PC-9 (cell line): Measurements from ENCODE around the gene VSIG10. TPM values are rescaled to one million over a fixed set of nuclear protein-coding genes. Genes with fewer than 3 reads are reported as not detected.

Experiments used
- BruUV-seq: library from RNA; stranded (reverse); fragments of 400-500 nt; replicated peaks from 2 replicates; lab custom pipeline; 2021; lab: Mats Ljungman, UMichigan
- CTCF ChIA-PET: fragments of 300-600 bp; sonication (Branson Sonifier 250); formaldehyde crosslinking; loops from one replicate; lab custom pipeline; 2022; ENCODE audit warnings: antibody characterized with exemption; lab: Charles Lee
- POLR2A ChIA-PET: fragments of 300-600 bp; sonication (Branson Sonifier 250); formaldehyde crosslinking; loops from one replicate; lab custom pipeline; 2022; ENCODE audit warnings: antibody characterized with exemption; ENCODE audit not compliant: unreplicated experiment; lab: Charles Lee
- DNase-seq, 2 experiments: peaks; one replicate each; pipeline versions ENCODE4 v3.0.0 to v3.0.0-alpha.2; 2015 to 2022; ENCODE audit warnings: mixed read lengths in 1 of 2
- H2AFZ ChIP-seq: fragments of 200-600 bp; sonication (generic); 2 replicates; pipeline ENCODE4 v1.8.1; 2017; ENCODE audit warnings: antibody characterized with exemption
- H3F3A ChIP-seq: fragments of 200-600 bp; sonication (generic); 2 replicates; pipeline ENCODE4 v1.8.1; 2017; ENCODE audit warnings: antibody characterized with exemption, mild to moderate bottlenecking, low read depth; ENCODE audit not compliant: insufficient read depth
- H3K27ac ChIP-seq: fragments of 200-600 bp; sonication (generic); 2 replicates; pipeline ENCODE4 v1.6.1; 2016; ENCODE audit warnings: mixed run types
- H3K27me3 ChIP-seq: fragments of 200-600 bp; sonication (generic); 2 replicates; pipeline ENCODE4 v1.6.1; 2016; ENCODE audit warnings: low read depth, mixed run types; ENCODE audit not compliant: insufficient read depth
- H3K36me3 ChIP-seq: fragments of 200-600 bp; sonication (generic); 2 replicates; pipeline ENCODE4 v1.6.1; 2016; ENCODE audit warnings: low read depth, mixed run types
- H3K4me1 ChIP-seq: fragments of 200-600 bp; sonication (generic); replicated peaks from 2 replicates; pipeline ENCODE4 v1.6.1; 2016; ENCODE audit warnings: mixed run types; ENCODE audit not compliant: insufficient read depth
- H3K4me2 ChIP-seq: fragments of 200-600 bp; sonication (generic); 2 replicates; pipeline ENCODE4 v1.6.1; 2017; ENCODE audit warnings: mixed run types
- H3K4me3 ChIP-seq: fragments of 200-600 bp; sonication (generic); 2 replicates; pipeline ENCODE4 v1.6.1; 2016; ENCODE audit warnings: mixed run types
- H3K79me2 ChIP-seq: fragments of 200-600 bp; sonication (generic); 2 replicates; pipeline ENCODE4 v1.6.1; 2017; ENCODE audit warnings: low read depth, mixed run types
- H3K9me2 ChIP-seq: fragments of 200-600 bp; sonication (generic); 2 replicates; pipeline ENCODE4 v1.8.1; 2017; ENCODE audit warnings: mild to moderate bottlenecking; ENCODE audit not compliant: insufficient read depth
- H3K9me3 ChIP-seq: fragments of 200-600 bp; sonication (generic); 2 replicates; pipeline ENCODE4 v1.8.1; 2016; ENCODE audit warnings: low read depth; ENCODE audit not compliant: insufficient read depth
- H4K20me1 ChIP-seq: fragments of 200-600 bp; sonication (generic); 2 replicates; pipeline ENCODE4 v1.8.1; 2017; ENCODE audit not compliant: insufficient read depth
- CTCF ChIP-seq: fragments of 200-600 bp; sonication (generic); conservative IDR thresholded peaks from 2 replicates; pipeline ENCODE4 v1.6.1; 2017; ENCODE audit warnings: mixed run types, antibody characterized with exemption, mild to moderate bottlenecking, moderate library complexity
- EZH2 ChIP-seq: fragments of 200-600 bp; sonication (generic); IDR thresholded peaks from 2 replicates; pipeline ENCODE4 v1.8.0; 2017; ENCODE audit warnings: antibody characterized with exemption, low read depth
- intact Hi-C: fragments of 100-400 bp; cut with micrococcal nuclease; formaldehyde crosslinking; loops from one replicate; pipeline ENCODE4 v1.10.0; 2022; ENCODE audit not compliant: unreplicated experiment
- total RNA-seq: library from RNA; stranded (reverse); gene quantifications from 2 replicates; pipeline ENCODE4 v1.2.3, GENCODE V29; 2021

Gene VSIG10
- total RNA-seq, 1 experiment from 2014 or later, result 45.7 TPM

- POLR2A ChIA-PET, result no interaction called here
- CTCF ChIA-PET, result no interaction called here
Observed at GRCh38 chr12:118145113-118145797, 41.4 kb upstream of the VSIG10 start.

GRCh38 chr12:118144499-118144898 is 40.7 kb upstream of the VSIG10 start:
- POLR2A ChIA-PET, result no interaction called here
- no peak for DNase-seq
- Histone ChIP-seq H3K79me2 (no peaks in the 10 kb centered on the region), H3K9me3 (no peaks in the 10 kb centered on the region), H3K27me3 (no peaks in the 10 kb centered on the region), H3K4me2 (no peak overlapping the region), H3K36me3 (peaks cover 13% of the 10 kb centered on the region; the same call in 1 of the 2 replicates), H3K4me1 (no peaks in the 10 kb centered on the region), H3K4me3 (no peak overlapping the region), H3K9me2 (no peaks in the 10 kb centered on the region), H2AFZ (no peak overlapping the region), H3F3A (no peaks in the 10 kb centered on the region), H3K27ac (no peak overlapping the region), H4K20me1 (peaks cover 5% of the 10 kb centered on the region; the same call in 1 of the 2 replicates)
- no peak for TF ChIP-seq CTCF
- no peak for TF ChIP-seq EZH2
- CTCF ChIA-PET, result no interaction called here
- no TSS peak for BruUV-seq
- intact Hi-C loops, result no loop called here

More at GRCh38 chr12:118145113-118145797, 41.4 kb upstream of the VSIG10 start:
- H3K9me2 ChIP-seq, result no peaks in the 10 kb centered on the region
- H4K20me1 ChIP-seq, result peaks cover 8% of the 10 kb centered on the region; the same call in 1 of the 2 replicates
- no peak overlapping the region for H3K27ac ChIP-seq
- H3K36me3 ChIP-seq, result peaks cover 13% of the 10 kb centered on the region; the same call in 1 of the 2 replicates
- H3K9me3 ChIP-seq, result no peaks in the 10 kb centered on the region
- H3K79me2 ChIP-seq, result no peaks in the 10 kb centered on the region
- H2AFZ ChIP-seq, result no peak overlapping the region
- TF ChIP-seq EZH2 (no peak), CTCF (no peak)
- no peak overlapping the region for H3K4me3 ChIP-seq
- TSS peak; percentile 64 for BruUV-seq
- no peaks in the 10 kb centered on the region for H3F3A ChIP-seq
- H3K4me1 ChIP-seq, result no peaks in the 10 kb centered on the region
- DNase-seq, result no peak
- intact Hi-C loops, result no loop called here
- H3K4me2 ChIP-seq, result no peak overlapping the region
- H3K27me3 ChIP-seq, result no peaks in the 10 kb centered on the region

- Histone ChIP-seq H2AFZ (no peak overlapping the region), H3K79me2 (peaks cover 22% of the 10 kb centered on the region), H3K36me3 (peaks cover 14% of the 10 kb centered on the region; the same call in 1 of the 2 replicates), H3K4me1 (peaks cover 17% of the 10 kb centered on the region), H3K9me2 (no peaks in the 10 kb centered on the region), H3K4me2 (no peak overlapping the region), H3F3A (no peaks in the 10 kb centered on the region), H3K9me3 (no peaks in the 10 kb centered on the region), H3K4me3 (no peak overlapping the region), H3K27me3 (no peaks in the 10 kb centered on the region), H4K20me1 (0 out of 2 replicates have a peak, but pooled peaks cover 2% of the 10 kb centered on the region), H3K27ac (no peak overlapping the region)
- intact Hi-C loops, result no loop called here
- CTCF ChIA-PET, result no interaction called here
- no peak for TF ChIP-seq CTCF
- no peak for TF ChIP-seq EZH2
- POLR2A ChIA-PET, result no interaction called here
- DNase-seq, result no peak
- no TSS peak for BruUV-seq
Observed at GRCh38 chr12:118140825-118141224, 37.0 kb upstream of the VSIG10 start.
